Measurements from ENCODE around the gene MCF2L.
"Not testable (repeated sequence)": the region's sequence is repeated elsewhere in the genome, so short reads cannot be mapped to it uniquely, and the experiment has no call there.

Gene MCF2L

DNA sequence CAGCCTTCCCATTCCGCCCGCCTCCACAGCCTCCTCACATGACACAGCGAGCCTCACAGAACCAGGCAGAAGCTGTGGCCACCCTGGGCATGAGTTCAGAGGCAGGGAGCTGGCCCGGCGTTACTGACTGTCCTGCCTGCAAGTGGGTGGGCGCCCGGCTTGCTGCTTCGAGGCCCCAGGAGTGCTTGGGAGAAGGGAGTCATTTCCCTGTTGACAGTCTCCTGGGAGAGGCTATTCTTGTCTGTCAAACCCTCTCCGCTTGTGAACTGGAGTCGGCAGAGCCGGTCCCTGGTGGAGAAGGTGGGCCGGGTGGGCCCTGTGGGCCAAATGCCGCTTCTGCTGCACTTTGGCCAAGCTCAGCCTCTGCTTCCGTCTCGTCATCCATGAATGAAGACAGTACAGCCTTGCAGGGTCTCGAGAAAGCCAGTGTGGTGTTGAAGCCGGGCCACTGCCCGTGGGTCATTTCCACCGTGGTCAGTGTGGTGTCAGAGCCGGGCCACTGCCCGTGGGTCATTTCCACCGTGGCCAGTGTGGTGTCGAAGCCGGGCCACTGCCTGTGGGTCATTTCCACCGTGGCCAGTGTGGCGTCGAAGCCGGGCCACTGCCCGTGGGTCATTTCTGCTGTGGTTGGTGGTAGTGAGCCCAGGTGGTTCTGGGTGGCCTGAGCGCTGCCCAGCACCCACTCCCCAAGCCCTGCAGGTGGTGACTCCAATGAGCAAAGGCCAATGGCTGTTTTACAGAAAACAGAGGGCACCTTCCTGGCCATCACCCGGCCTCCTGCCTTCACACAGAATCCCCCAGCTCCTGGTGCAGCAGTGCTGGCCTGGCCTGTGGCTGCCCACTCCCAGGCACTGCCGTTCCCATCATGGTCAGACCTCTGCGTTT, 123.1 kb downstream of the MCF2L start:
- in situ Hi-C loops (cut with HindIII; ENCODE audit: low sequenced_read_pairs): no loop called here

GRCh38 chr13:113092776-113093579, 124.0 kb downstream of the MCF2L start:
- in situ Hi-C loops (cut with HindIII; ENCODE audit: low sequenced_read_pairs): no loop called here

DNA sequence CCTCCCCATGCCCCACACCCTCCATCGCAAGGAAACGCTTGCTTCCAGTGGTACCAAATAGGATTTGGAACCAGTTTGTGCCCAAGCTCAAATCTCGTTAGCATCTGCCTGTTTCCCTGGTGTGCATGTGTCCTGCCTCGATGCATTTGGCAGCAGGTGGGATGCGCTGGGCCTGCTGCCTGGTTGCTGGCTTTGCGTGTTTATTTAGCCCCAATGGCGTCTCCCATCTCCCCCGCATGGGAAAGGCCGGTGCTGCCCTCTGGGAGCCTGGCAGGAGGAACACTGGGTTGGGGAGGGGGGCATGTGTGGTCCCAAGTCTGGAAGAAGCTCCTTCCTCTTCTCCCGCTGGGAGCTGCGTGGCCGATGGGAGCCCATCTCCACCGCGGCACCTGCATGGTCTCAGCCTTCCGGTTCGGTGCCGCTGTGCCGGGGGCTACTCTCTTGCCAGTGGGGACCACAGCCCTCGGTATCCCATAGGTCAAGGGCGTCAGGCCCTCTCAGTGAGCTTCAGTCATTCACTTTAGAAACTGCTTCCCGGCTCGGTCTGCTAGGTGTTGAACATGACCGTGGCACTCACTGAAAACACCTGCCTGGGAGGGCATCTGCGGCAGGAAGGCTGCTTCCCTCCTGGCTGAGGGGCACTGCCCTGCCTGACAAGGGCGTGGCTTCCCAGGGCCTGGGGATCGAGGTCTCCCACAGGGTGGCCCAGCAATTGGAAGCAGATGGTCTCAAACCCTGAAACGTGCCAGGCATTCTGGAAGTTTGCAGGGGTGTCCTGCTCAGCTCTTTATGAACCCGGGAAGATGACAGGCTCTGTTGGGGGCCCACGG, 124.8 kb downstream of the MCF2L start:
- in situ Hi-C loops (cut with HindIII; ENCODE audit: low sequenced_read_pairs): no loop called here

DNA sequence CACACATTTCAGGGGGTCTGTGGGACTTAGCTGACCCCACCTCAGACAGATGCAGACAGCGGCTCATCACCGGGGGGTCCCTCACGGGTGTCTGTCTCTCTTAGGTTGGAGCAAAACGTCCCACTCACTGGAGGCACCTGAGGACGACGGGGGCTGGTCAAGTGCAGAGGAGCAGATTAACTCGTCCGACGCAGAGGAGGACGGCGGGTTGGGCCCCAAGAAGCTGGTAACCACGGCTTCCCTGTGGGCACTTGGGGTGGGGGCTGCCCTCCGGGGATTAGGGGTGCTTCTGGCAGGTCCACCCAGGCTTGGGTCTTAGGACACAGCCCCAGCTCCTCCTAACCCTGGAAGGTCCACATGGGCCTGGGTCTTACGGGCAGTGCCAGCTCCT, 125.4 kb downstream of the MCF2L start:
- in situ Hi-C loops (cut with HindIII; ENCODE audit: low sequenced_read_pairs): no loop called here

DNA sequence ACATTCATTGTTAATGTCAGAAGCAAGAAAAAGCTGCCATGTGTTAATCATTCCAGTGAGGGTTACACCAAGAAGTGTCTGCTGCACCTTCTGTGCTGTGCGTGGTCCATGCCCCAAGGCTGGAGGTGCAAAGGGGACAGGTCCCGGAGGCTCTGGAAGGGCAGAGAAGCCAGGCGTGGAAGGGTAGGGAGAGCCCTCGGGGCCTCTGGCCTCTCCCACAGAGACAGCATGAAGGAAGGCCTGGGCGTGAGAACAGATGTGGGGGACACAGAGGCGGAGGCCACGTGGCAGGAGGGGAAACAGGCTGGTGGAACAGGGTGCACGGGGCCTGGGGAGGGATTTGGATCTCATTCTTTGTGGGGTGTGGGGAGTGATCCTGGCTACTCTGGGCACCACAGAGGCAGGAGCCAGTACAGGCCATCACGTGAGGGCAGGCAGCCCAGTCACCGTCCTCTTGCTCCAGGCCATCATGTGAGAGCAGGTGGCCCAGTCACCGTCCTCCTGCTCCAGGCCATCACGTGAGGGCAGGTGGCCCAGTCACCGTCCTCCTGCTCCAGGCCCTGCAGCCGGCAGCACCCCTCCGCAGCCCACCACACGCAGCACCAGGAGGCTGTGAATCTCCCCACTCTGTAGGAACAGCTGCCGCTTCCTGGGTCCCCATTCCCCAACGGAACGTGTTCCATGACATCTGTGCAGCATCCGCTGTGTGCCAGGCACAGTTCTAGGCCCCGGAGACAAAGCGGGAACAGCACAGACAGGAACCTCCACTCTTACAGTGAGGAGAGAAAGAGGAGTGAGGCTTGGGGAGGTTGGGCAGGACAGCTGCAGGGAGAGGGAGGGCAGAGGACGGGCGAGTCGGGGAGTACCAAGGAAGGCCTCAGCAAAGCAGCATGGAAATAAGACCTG, 126.4 kb downstream of the MCF2L start:
- in situ Hi-C loops (cut with HindIII; ENCODE audit: low sequenced_read_pairs): no loop called here

DNA sequence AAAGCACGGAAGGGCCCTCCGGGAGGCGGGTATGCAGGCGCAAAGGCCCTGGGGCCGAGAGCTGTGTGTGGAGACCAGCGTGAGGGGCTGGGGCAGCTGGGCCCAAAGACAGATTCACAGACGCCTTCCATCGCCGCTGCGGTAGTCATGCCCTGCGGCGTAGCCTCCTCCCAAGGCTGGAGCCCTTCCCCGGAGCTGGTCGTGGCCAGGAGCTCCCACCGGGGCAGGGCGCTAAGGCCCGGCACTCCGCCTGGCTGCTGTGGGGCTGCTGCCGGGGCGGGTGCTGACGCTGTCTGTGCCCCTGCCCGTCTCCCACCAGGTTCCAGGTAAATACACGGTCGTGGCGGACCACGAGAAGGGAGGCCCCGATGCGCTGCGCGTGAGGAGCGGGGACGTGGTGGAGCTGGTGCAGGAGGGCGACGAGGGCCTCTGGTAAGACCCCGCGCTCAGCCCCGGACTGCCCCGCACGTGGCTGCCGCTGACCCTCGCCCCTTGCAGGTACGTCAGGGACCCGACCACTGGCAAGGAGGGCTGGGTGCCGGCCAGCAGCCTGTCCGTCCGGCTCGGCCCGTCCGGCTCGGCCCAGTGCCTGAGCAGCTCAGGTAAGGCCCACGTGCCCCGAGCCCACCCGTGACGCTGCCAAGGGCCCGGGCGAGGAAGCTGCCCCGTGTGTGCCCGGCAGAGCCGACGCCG, 127.2 kb downstream of the MCF2L start:
- in situ Hi-C loops (cut with HindIII; ENCODE audit: low sequenced_read_pairs): no loop called here

GRCh38 chr13:113096745-113097305, 127.8 kb downstream of the MCF2L start:
- in situ Hi-C loops (cut with HindIII; ENCODE audit: low sequenced_read_pairs): no loop called here

- in situ Hi-C loops (cut with HindIII; ENCODE audit: low sequenced_read_pairs): no loop called here
Measured at GRCh38 chr13:113097651-113098050, 128.6 kb downstream of the MCF2L start.

- in situ Hi-C loops (cut with HindIII; ENCODE audit: low sequenced_read_pairs): no loop called here
Measured at GRCh38 chr13:113098162-113098732, 129.2 kb downstream of the MCF2L start.

DNA sequence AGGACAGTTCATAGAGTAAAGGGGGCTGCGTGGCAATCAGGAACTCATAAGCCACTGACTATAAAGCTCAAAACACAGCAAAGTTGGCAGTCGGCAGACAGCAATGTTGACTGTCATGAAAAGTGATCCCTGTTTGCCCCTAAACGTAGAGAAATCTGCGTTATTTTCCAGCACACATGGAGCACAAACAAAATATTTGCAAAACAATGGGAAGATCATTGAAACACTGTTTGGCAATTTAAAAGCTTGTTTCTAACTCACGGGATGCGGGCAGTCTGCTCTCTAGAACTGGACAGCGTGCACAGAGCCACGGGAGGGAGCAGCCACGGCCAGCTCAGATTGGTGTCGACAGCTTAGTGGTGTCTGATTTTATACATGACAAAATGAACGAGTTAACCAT, 130.1 kb downstream of the MCF2L start:
- in situ Hi-C loops (cut with HindIII; ENCODE audit: low sequenced_read_pairs): no loop called here

GRCh38 chr13:113102302-113102701, 133.3 kb downstream of the MCF2L start:
- in situ Hi-C loops (cut with HindIII; ENCODE audit: low sequenced_read_pairs): not testable (repeated sequence)

- in situ Hi-C loops (cut with HindIII; ENCODE audit: low sequenced_read_pairs): no loop called here
Measured at GRCh38 chr13:113102727-113103126, 133.7 kb downstream of the MCF2L start.

GRCh38 chr13:113103646-113104045, 134.6 kb downstream of the MCF2L start:
- in situ Hi-C loops (cut with HindIII; ENCODE audit: low sequenced_read_pairs): no loop called here

DNA sequence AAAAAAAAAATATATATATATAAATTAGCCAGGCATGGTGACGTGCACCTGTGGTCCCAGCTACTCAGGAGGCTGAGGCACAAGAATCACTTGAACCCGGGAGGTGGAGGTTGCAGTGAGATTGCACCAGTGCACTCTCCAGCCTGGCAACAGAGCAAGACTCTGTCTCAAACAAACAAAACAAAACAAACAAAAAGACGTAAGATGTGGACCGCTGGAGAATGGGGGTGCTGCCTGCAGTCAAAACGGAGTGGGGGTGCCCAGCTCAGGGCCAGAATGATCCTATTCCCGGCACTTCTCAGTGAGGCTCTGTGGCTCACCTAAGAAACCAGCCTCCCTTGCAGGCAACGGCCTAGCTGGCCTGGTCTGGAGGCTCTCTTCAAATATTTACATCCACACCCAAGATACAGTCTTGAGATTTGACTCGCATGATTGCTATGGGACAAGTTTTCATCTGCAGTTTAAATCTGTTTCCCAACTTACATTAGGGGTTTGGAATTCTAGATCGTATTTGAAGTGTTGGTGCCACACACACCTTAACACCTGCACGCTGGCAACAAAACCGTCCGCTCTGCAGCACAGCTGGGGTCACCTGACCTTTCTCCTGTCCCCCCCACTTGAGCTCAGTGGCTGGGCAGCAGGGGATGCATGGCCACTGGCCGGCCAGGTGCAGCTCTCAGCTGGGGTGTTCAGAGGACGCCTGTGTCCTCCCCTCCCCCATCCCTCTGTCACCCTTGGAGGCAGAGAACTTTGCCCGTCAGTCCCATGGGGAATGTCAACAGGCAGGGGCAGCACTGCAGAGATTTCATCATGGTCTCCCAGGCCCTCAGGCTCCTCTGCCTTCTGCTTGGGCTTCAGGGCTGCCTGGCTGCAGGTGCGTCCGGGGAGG, 136.3 kb downstream of the MCF2L start, which contains the start of gene F7:
F7 (plus strand) TSS at position 760 of the 889 bp plus-strand sequence; CDS start at position 811, 51 bp downstream.
- in situ Hi-C loops (cut with HindIII; ENCODE audit: low sequenced_read_pairs): no loop called here

DNA sequence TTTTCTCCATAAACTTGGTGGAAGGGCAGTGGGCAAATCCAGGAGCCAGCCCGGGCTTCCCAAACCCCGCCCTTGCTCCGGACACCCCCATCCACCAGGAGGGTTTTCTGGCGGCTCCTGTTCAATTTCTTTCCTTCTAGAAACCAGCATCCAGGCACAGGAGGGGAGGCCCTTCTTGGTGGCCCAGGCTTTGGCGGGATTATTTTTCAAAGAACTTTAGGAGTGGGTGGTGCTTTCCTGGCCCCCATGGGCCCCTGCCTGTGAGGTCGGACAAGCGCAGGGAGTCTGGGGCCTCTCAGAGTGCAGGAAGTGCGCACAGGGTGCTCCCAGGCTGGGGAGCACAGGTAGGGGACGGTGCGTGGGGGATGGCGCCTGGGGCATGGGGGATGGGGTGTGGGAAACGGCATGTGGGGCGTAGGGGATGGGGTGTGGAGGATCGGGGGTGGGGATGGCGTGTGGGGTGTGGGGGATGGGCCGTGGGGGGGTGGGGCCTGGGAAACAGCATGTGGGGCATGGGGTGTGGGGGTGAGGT, 137.0 kb downstream of the MCF2L start:
- in situ Hi-C loops (cut with HindIII; ENCODE audit: low sequenced_read_pairs): no loop called here

DNA sequence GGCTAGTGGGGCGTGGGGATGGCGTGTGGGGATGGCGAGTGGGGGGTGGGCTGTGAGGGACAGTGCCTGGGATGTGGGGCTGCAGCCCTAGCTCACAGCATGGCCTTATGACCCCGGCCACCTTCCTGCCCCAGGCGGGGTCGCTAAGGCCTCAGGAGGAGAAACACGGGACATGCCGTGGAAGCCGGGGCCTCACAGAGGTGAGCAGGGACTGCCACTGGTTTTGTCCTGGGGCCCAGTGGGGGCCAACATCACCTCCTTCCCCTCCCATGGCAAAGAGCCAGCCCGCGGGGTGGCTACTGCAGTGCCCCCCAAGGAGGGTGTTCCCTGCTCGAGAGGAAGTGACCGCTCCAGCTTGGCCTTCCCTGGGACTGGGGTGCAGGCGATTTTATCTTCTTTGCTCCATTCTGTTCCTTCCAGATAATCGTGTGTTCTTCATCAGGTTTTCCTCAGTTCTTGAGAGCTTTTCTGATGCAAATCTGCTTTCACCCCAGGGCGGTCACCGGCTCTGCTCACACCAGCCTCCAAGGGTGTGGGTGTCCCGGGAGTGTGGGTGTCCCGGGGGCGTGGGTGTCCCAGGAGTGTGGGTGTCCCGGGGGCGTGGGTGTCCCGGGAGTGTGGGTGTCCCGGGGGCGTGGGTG, 137.8 kb downstream of the MCF2L start:
- in situ Hi-C loops (cut with HindIII; ENCODE audit: low sequenced_read_pairs): no loop called here

DNA sequence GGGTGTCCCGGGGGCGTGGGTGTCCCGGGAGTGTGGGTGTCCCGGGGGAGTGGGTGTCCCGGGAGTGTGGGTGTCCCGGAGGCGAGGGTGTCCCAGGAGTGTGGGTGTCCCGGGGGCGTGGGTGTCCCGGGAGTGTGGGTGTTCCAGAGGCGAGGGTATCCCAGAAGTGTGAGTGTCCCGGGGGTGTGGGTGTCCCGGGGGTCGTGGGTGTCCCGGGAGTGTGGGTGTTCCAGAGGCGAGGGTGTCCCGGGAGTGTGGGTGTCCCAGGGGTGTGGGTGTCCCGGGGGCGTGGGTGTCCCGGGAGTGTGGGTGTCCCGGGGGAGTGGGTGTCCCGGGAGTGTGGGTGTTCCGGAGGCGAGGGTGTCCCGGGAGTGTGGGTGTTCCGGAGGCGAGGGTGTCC, 139.5 kb downstream of the MCF2L start:
- in situ Hi-C loops (cut with HindIII; ENCODE audit: low sequenced_read_pairs): not testable (repeated sequence)
